GM15510 (cell line): ENCODE data around the gene MTA2.

Experiments used
- POLR2A ChIP-seq: IDR thresholded peaks from 3 replicates; pipeline ENCODE4 v1.6.1; 2011; ENCODE audit warnings: borderline replicate concordance; ENCODE audit not compliant: insufficient read length; ENCODE audit errors: extremely low read depth

The MTA2 gene

DNA sequence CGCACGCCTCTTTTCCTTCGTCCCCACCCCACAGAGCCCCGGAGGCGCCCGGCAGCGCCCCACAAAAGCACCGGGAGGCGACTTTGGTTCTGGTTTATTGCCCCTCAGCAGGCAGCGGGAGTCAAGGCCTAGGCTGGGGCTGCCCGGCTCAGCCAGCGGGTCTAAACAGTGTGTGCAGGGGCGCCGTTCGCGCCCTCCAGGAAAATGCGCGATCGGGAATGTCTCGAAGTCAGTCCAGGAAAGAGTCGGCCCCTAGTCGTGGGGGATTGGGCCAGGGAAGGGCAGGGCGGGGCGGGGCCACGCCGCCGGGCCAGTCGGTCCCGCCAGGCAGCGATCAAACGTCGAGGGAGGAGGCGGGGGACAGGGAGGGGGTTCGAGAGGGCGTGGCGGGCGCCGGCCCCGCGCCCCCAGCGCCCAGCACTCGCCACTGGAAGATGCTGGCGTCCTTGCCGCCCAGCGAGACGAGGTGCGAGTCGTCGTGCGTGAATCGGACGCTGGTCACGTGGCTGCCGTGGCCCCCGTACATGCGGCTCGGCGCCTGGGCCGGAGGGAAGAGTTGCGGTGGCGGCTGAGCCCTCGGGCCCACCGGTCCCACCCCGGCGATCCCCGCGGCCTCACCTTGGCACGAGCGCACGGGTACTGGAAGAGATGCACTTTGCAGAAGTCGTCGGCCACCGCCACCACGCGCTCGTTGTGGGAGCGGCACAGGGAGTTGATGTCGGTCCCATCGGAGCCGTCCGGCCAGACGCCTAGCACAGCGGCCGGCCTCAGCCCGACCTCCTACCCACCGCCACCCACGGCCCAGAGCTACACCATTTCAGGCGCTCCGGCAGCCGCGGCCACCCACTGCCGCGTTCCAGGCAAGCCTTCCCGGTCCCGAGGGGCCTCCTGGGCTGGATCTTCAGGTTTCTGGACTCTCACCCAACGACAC lies 741 bp upstream of the MTA2 start:
- TF ChIP-seq POLR2A = peak; percentile 65

DNA sequence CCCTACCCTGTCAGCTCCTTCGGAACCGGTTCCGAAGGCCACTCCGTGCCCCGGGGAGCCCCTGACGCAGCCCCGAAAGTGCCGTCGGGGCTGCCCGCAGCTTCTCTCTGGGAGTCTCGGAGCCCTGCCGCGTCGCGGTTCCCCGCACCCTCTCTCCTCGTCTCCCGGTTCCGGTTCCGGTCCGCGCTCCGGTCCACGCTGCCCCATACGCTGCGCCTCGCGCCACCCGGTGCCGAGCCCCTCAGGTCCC lies 618 bp downstream of the MTA2 start:
- no peak for TF ChIP-seq POLR2A

DNA sequence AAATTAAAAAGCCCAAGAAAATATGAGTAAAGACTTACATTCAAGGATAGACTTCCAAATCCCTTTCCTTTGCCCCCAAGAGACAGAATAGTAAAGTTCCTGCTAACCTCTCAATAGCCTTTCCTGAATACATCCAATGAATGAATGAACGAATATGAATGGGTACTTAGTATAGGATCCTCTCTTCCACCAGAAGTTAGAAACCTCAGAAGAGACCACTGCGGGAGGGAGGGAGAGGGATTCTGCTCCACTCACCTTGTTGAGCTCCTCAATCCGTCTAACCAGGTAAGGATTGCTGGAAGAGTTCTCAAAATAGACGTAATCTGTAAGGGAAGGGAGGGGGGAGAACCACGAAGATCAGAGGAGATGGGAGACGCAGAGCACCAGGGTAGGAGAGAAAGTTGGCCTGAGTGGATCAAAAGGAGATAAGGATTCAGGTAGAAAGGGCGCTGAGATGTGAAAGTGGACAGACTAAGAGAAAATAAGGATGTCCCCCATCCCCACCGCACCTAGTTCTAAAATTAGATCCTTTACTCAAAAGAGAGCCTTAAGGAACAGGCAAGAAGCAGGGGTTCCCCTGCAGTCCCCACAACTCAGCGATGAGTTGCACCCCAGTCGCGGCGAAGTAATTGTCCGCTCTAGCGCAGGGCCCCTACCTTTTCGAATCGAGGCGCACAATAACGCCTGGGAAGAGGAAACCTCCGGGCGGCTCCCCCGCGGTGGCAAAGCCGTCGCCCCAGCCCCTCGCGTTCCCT lies 1.1 kb downstream of the MTA2 start:
- no peak for TF ChIP-seq POLR2A

DNA sequence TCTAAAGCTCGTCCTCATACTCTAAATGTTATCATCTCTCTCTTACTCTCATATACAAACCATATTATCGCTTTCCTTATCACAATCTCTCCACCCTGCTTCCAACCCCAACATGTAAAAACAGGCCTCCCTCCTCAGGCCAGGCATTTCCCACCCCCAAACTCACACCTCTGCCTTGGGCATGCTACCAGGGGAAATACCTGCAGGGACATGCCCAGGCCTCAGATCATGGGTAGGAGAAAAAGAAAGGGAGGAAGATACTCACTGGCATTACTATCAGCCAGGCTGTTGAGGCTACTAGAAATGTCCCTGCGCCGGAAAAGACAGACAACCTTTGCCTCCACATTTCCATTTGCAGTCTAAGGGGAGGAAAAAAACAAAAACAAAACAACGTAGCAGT lies 1.8 kb downstream of the MTA2 start:
- no peak for TF ChIP-seq POLR2A

DNA sequence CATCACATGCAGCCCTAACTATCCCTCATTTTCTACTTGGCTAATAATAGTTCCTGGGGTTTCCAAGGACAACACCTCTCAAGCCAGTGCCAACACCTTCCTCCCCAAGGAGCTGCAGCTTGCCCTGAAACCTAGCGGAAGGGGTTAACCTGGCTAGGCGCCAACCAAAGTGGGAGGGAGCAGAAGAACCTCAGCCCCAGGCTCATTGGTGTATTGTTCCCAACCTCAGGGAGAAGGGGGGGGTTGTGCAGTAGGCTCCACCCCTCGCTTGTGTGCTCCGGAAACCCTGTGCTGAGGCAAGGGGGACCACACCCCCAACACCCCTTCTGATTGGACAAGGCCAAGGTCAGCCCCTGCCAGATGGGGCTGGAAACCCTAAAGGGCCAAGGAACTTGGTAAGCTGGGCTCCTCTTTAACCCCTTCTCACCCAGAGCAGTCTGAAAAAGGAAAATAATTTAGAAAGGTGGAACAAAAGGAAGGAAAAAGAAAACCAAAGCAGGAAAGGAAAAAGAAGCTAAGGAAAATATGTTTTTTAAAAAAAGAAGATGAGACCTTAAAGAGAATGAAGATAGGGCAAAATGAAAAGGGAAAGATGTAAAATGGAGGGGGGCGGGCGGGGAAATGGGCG lies 2.5 kb downstream of the MTA2 start:
- no peak for TF ChIP-seq POLR2A

DNA sequence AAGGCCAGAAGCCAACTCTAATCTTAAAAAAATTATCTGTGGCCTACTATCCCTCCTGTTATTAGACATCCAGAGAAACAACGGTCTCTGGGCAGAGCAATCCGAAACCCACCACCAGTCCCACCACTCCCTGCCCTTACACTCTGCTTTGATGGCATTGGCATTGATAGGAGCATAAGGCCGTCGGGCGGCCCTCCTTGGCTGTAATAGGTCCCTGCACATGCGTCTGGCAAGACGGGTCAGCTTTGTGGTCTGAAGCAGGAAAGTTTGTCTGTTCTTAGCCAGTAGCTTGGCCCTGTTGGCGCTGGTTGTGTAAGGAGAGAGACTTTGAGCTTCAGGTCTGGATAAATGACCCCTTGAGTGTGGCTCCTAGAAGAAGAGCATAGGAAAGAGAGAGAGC lies 6.5 kb downstream of the MTA2 start:
- no peak for TF ChIP-seq POLR2A

DNA sequence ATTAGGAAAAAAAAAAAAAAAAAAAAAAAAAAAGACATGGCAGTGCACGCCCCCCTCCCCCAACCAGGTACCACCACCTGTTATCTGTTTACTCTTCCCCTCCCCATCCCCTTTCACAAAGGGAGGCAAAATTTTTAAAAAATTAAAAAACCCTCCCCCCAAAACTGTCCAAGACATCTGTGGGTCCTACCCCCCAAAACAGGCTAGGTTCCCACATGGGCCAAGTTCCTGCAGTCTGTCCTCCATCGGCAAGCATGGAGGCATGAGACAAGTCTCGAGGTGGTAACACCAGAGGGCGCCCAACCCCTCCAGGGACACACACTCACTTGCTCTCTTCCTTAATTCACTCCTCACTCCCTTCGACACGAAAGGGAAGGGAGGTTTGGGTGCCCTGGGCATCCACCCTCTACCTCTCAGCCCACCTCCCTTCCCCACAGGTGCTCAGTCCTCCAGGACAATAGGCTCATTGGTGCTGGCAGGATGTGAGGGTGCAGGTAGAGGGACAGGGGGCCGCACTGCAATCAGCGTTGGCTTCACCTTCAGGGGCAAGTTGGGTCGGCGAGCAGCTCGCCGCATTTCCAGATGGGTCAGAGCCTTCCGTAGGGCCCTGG lies 8.1 kb downstream of the MTA2 start:
- TF ChIP-seq POLR2A = no peak

DNA sequence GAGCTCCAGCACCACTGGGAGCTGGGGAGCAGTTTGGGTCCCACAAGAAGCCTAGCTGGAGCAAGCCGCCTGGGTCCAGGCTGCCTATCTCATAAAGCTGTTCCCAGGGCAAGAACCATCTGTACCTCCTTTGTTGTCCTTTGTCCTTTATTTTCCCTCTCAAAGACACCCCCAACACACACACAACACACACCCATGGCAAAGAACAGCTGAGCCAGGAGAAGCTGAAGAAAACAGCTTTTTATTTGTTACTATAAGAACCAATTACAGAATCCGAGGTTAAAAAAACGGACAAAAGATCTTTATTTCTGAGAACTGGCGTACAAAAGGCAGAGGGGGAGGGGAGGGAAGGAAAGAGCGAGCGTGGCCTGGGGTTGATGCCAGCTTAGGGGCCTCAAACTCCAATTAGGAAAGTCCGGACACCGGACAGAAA lies 8.7 kb downstream of the MTA2 start:
- no peak for TF ChIP-seq POLR2A

DNA sequence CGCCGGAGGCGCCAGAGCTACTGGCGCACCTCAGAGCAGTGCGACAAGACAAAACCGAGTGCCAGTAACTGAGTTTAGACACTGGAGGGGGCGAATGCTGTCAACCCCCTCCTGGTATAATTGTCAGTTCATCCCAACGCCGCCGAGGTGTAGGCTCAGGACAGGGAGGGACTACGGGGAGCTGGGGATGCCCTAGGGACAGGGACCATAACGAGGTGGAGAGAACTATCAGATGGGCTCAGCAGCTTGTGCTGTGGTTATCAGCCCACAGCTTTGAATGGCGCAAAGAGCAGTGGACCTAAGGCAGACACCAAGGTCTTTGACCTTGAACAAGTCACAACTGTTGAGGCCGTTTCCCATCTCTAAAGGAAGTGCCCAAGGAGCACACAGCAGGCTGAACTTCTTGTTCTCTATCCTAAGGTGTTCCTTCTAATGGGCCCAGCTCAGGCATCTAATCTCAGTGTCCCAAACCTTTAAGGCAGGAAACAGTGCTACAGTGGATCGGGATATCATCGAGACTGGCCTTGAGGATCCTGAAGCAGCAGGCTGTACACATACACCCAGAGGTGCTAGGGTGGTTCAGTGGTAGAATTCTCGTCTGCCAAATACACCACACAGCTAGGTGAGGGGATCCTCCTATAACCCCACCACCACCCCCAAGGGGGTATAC lies 9.4 kb downstream of the MTA2 start:
- peak; percentile 12 for TF ChIP-seq POLR2A

DNA sequence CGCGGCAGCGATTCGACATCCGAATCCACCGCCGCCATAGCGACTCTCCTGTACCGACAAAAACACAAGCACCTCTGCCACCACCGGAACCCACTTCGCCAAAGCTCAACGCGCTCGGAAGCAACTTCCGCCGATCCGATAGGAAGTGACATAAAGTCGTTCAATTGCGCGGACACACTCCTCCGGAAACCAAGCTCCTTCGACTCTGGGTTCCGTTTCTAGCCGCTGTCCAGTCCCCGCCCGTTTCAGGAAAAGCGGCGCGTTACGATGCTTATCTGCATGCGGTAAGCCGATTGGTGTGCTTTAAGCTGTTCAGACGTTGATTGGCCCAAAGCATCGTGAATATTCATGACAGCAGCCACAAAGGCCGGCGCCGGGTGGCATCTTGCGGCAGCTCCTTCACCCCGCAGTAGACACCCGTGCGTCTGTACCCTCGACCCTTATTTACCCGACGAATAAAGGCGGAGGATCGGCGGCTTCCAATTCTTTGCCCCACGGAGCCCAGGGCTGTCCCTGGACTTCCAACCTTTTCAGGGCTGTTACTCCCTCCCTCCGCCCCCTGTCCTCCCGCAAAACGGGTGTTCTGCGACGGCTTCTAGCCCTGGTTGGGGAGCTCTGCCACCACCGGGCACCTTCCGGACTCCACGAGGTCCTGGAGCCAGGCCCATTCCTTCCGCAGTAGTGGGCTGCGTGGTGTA lies 10.1 kb downstream of the MTA2 start, which contains the start of gene TUT1:
Gene TUT1 (minus strand): TSS at position 76 of the 698 bp plus-strand sequence. CDS start 38 bp downstream, at position 38.
- peak; percentile 95 for TF ChIP-seq POLR2A

DNA sequence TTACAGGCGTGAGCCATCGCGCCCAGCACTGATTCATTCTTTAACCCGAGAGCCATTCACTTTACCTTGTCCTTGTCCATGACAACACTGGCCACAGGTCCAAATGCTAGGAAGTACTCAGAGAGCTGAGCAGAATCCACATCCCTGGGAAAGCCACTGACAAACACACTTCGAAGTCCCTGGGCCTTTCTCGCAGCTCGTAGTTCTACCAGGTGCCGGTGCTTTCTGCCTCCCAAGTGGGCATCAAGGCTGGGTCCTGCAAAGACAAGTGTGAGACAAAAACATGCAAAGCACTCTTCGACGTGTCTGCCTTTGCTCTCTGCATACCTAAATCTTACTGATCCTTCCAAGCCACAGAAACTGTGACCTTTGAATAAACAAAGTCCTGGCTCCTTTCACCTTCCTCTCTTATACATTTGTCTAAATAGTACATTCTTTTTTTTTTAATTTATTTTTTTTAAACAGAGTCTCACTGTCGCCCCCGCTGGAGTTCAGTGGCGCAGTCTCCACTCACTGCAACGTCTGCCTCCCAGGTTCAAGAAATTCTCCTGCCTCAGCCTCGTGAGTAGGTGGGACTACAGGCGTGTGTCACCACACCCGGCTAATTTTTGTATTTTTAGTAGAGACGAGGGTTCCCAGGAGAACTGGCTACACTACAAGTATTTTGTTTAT lies 12.6 kb downstream of the MTA2 start:
- TF ChIP-seq POLR2A = no peak

DNA sequence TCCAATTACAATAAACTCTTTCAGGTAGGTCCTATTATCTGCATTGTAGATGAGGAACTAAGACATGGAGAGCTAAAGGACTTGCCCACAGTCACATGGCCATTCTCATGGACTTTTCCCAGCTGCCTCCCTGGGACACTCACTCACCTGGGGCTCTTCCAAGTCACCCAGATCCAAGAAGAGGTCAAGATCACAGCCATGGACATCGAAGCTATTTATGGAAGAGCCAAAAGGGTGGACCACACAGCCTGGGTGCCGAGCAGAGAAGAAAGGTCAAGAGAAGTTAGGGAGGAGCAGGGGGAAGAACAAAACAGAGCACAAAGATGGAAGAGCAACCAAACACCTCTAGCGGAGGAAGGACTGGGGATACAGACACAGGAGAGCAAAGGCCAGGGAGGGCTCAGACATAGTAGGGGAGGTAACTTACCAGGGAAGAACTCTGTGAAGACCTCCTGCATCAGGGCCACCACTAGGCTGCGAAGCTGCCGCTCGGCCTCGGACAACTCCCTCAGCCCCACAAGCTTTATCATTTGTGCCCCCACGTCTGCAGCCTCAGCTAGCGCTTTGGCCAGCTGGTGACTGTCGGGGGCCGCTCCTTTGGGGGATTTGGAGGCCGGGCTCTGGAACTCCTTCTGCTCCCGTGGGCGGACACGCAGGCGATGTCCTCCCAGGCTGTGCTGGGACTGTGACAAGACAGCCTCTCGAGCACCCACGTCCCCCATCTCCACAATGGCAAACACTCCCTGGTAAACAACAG lies 20.5 kb downstream of the MTA2 start:
- TF ChIP-seq POLR2A = no peak

DNA sequence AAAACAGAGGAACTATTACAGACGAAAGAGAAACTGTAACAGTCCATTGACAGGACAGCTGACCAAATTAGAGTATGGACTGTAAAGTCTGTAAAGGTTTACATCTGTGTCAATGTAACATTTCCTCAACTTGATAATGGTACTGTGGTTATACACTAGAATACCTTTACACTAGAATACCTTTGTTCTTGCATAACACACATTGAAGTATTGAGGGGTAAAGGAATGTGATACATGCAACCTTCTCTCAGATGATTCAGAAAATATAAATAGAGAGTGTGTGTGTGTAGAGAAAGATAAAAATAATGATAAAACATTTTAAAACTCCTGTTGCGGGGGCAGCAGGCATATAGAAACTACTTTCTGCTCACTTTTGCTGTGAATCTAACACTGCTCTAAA lies 22.4 kb downstream of the MTA2 start:
- TF ChIP-seq POLR2A = no peak
